Adrenal gland (tissue), 5 donors: ENCODE measurements around the gene FOXO4.
A peak's percentile ranks its signal among the peaks of the same experiment; 100 is the strongest.

Experiments used
- POLR2A ChIP-seq, 2 donors: fragments of 450-650 bp; IDR thresholded peaks; one replicate each; pipeline ENCODE4 v1.6.1; 2017; ENCODE audit warnings: antibody characterized with exemption in 2 of 2, mild to moderate bottlenecking in 2 of 2, moderate library complexity in 1 of 2
- TF ChIP-seq, protein P1 (sequence below), 6 experiments: fragments of 450-650 bp in 4 of 6; fragments of 200-600 bp in 2 of 6; sonication (generic) in 1 of 6; IDR thresholded peaks; 1 replicate in 5 of 6; 2 replicates in 1 of 6; pipeline versions ENCODE4 v1.5.1 to v1.8.0; 2016 to 2021; ENCODE audit warnings: antibody characterized with exemption in 6 of 6, mild to moderate bottlenecking in 2 of 6, moderate library complexity in 1 of 6
- donor health status: DM: no; HTN: no; CAD: no.

DNA sequence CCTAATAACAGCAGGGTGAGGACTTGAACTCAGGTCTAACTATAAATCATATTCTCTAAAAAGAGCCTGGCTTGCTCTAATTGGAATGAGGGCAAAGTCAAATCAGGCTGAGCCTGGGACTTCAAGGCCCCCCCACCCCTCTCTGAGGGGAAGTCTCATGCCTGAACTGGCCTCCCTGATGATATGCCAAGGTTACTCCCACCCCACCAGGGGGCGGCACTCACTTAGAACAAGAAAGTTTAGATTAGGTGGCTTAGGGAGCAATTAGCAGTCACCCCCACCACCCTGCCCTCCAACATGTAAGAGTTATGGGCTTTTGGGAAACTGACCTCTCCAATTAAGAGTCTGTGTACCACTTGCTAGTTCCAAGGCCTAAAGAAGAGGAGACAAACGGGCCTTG is 2.7 kb downstream of the FOXO4 start:
- TF ChIP-seq, protein P1, sequence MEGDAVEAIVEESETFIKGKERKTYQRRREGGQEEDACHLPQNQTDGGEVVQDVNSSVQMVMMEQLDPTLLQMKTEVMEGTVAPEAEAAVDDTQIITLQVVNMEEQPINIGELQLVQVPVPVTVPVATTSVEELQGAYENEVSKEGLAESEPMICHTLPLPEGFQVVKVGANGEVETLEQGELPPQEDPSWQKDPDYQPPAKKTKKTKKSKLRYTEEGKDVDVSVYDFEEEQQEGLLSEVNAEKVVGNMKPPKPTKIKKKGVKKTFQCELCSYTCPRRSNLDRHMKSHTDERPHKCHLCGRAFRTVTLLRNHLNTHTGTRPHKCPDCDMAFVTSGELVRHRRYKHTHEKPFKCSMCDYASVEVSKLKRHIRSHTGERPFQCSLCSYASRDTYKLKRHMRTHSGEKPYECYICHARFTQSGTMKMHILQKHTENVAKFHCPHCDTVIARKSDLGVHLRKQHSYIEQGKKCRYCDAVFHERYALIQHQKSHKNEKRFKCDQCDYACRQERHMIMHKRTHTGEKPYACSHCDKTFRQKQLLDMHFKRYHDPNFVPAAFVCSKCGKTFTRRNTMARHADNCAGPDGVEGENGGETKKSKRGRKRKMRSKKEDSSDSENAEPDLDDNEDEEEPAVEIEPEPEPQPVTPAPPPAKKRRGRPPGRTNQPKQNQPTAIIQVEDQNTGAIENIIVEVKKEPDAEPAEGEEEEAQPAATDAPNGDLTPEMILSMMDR (IDR thresholded peaks at IDR 0.05) = peak; percentile 20 to 54 (median 46)
- TF ChIP-seq POLR2A (IDR thresholded peaks at IDR 0.05) = no peak
